H1 (cell line): ENCODE measurements around the gene RMND5B. TPM values are rescaled to one million over a fixed set of nuclear protein-coding genes. Genes with fewer than 3 reads are reported as not detected.

Experiments
- GABPA ChIP-seq: IDR thresholded peaks from 2 replicates; pipeline ENCODE4 v1.6.1; 2011; ENCODE audit warnings: mild to moderate bottlenecking, low read length, moderate library complexity, borderline replicate concordance; ENCODE audit not compliant: insufficient read depth
- HDAC6 ChIP-seq: IDR thresholded peaks from one replicate; pipeline ENCODE4 v1.7.1; 2012; ENCODE audit warnings: low read depth, mild to moderate bottlenecking, inconsistent platforms, low read length, moderate library complexity
- KDM5A ChIP-seq: fragments of 200-600 bp; IDR thresholded peaks from 2 replicates; pipeline ENCODE4 v1.7.1; 2012; ENCODE audit warnings: mild to moderate bottlenecking, low read length, inconsistent platforms, mixed read lengths
- polyA plus RNA-seq, 7 experiments: library from polyadenylated mRNA; depleted of rRNA in 3 of 7; stranded (reverse) in 5 of 7; unstranded in 2 of 7; fragments of >200 nt in 5 of 7; fragments of 200-250 nt in 2 of 7; gene quantifications; 1 replicate in 5 of 7; 2 replicates in 1 of 7; 4 replicates in 1 of 7; pipeline versions ENCODE4 v1.2.1 to v1.2.3, GENCODE V29; 2011 to 2013; ENCODE audit warnings: missing spikeins in 2 of 7, mixed read lengths in 2 of 7
- total RNA-seq: library from RNA; stranded (reverse); fragmentation: NEBNext Ultra II Directional; extraction: Animal tissue kit (Norgen Biotek cat#: 25700); gene quantifications from 2 replicates; pipeline ENCODE4 v1.2.1, GENCODE V29; 2021

The RMND5B gene
- total and polyA plus RNA-seq, 2 of the 8 experiments (the other 6 are each of a cell fraction or from before 2014, with no cell fraction given) = 75.9 to 90.2 TPM

- no peak for TF ChIP-seq HDAC6
- TF ChIP-seq KDM5A = no peak
- no peak for TF ChIP-seq GABPA
These were observed 51.5 kb downstream of the RMND5B start (continued) for GRCh38 chr5:178182158-178182876.
